OCI-M1 (cell line): Measurements from ENCODE around the gene NELL1.

Experiments
- DNase-seq: peaks from one replicate; lab custom pipeline; 2025; lab: John Stamatoyannopoulos, UW

NELL1 gene

DNA sequence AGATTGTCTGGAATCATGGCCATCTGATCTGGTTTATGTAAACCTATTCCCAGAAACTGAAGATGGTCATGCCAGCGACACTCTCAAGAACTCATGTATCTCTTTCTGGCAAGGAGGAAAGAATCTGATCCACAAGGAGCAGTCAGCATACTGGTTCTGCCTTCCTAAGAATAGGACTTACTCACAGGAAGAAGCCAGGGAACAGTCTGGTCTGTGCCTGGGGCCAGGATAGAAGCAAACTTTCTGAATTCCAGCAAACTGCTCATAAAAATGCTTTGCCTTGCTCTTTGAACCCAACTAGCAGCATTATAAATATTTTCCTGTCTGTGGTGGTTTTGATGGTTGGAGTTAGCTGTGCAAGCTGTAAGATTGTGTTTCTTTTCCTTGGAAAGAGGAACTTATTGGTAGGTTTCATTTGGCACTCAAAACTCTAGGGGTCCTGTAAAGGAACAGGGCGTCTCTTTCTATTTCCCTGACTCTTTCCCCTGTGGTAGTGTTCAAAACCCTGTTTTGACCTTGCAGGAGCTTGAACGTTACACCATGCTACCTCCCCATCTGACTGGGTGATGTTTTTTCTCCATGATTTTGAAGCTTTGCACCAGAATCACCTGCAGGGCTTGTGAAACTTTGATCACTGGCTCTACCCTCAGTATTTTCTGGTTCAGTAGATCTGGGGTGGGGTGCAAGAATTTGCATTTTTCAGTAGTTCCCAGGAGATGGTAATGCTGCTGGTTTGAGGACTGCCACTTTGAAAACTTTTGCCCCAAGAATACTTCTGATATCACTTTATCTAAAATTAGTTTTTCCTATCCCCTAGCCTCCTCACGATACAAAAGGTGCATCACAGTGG lies 895.7 kb downstream of the NELL1 start:
- no peak for DNase-seq

DNA sequence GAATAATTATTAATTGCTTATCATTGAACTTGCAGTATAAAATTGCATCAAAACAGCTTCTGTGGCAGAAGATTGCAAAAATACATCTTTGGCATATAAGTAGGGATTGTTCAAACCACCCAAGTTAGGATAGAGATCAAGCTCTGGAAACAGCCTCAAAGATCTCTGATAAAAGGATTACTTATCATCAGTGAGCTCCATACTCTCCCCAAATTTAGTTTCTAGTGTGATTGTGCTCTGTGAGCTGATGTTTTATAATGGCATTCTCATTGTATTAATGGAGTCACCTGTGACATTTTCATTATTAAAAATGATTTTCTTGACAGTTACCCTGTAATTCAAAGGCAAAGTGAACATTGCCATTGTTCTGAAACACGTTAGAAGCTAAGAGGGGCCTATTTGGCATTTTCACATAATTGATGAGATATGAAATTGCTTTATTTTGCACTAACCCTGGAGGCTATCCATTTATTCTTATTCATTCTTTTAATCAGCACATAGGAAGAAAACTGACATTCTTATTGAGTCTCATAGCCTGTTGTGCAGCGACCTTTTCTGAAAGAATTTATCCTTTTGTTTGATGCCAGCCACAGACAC lies 897.2 kb downstream of the NELL1 start:
- no peak for DNase-seq

DNA sequence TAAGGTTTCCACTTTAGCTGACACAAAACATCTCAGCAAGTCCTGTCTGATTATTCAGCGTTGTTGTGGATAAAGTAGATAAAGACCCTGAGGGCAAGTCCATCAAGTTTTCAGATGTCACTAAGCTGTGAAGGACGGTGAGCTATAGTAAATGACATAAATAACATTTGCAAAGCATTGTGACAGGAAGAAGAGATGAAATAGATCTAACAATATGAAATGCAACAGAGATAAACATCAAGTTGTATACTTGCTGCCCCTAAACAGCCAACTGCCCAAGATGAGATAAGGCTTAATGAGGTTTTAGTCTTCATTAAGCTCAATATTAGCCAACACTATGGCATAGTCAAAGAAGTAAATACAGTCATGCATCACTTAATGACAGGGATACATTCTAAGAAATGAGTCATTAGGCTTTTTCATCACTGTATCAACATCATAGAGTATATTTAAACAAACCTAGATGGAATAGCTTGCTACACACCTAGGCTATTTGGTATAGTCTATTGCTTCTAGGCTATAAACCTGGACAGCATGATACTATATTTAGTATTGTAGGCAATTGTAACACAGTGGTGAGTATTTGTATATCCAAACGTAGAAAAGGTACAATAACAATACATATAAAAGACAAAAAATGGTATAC lies 898.4 kb downstream of the NELL1 start:
- DNase-seq, result no peak

DNA sequence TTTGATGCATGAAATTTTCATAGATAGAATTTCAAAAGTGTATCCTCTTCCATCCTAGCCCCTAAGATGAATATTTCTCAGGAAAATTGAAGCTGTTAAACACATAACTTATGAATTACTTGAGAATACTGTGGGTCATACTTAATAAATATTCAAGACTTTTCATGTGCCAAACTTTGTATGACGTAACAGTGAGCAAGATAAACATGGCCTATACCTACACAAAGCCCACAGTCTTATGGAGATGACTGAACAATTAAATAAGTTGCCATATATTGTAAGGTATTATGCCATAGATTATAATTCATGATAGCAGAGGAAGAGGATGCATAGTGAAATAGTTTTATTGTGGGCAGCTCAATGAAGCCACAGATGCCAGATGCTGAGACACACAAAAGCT lies 902.8 kb downstream of the NELL1 start:
- DNase-seq, result no peak

DNA sequence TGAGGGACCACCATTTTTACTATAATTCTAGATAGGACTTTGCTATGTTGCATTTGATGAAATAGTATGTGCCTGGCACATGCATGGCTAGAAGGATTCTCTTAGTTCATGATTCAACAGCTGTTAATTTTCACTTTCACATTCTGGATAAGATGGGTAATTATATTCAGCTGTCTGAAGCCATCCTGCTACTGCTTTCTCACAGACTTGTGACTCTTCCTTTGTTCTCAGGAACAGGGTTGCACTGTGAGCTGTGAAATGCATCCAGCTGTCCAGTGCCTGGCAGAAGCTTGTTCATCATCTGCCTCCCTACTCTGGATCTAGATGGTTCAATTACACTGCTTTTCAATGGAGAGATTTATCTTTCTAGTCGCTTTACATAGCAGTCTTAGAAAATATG lies 913.4 kb downstream of the NELL1 start:
- no peak for DNase-seq

DNA sequence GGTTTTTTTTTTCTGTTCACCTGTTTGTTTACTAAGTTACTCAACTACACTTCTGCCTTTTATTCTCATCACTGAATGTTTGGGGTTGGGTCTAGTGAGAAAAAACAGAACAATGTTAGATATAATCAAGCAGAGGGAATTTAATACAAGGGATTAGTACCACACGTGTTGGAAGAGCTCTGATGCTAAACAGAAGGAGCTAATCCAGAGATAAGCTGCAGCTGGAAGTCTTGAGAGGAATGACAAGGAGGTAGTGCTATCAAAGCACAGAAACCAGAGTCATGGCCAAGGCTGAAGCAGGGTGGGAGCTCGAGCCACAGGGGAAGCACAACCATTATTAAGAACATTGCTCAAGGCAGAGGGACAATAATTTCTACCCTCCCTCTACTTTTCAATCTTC lies 919.4 kb downstream of the NELL1 start:
- DNase-seq, result no peak

DNA sequence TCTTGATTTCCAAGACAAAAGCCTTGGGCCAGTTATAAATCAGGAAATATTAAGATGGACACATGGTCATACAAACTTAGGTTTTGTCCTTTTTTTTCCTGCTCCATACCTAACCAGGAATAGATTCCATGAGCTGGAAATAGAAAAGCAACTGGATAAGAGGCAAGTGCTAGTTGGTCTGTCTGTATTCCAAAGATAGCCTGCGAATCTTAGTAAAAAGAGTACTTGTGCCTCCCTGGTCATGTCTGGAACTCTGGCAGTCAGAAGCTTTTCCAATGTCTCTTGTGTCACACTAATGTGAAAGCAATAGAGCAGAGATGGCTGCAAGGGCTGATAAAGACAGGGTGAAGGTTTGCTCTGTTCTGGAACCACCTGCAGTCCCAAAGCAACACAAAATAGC lies 933.3 kb downstream of the NELL1 start:
- no peak for DNase-seq

DNA sequence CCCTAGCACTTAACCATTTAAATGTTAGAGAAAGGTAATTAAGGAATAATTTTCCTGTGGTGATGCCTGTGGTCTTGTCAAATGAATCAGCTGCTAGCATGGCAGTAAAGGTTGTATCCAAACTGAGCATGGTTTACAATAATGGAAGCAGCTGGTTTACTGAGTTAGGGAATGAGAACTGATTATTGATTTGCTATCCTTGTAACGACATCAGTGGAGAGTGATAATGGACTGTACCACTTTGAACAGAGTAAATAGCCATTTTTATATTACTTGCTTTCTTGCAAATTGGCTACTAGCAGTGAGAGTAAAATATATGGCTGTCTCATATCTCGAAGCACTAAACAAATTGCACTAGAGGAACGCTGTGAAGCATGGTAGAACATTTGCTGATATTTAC lies 934.5 kb downstream of the NELL1 start:
- no peak for DNase-seq

DNA sequence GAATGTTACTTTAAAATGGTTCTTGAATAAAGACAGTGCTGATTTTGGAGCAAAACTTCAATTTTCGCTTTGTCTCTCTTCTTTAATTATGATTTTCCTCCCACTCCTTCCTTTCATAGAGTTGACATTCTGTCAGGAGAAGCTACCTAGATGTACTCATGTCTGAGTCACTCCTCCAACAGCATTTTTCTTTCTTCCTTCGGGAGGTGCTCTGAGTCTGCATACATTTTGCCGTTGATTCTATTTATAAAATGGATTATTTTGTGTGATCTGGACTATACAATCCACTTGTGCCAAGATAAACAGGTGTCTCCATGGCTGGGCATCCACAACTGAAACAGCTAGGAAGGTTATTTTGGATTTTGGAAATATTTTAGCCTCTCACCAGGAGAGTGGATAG lies 935.2 kb downstream of the NELL1 start:
- no peak for DNase-seq

DNA sequence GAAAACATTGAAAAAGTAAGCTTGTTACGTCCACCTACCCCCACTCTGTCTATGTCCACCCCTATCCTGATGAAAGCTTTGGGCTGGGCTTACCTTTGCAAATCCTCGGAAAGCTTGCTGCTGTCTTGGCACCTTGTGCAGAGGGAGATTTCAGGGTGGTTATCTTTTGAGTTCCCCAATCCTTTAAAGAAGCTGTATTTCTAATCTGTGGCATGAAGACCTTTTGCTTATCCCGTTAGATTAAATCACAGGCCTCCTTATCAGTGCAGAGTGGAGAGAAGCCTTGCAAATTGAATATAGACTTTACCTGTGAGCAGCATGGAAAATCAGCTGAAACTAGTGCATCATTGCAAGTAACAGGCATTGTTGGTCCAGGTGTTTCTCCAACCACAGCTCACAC lies 942.9 kb downstream of the NELL1 start:
- DNase-seq, result no peak

DNA sequence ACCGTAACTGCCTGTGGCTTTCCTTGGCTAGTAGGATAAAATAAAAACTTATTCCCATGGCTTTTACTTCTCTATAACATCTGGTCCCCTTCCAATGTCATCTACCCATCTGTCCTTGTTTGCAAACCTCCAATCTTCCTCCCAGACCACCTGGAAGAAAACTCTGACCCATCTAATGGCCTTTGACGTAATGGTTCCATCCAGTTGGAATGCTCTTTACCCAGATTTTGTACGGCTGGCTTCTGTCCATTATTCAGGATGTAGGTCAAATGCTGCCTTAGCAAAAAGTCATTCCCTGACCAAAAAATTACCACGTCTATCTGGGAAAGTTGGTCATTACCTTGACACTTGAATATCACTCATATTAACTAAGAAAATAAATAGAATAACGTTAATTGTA lies 945.6 kb downstream of the NELL1 start:
- DNase-seq, result no peak

DNA sequence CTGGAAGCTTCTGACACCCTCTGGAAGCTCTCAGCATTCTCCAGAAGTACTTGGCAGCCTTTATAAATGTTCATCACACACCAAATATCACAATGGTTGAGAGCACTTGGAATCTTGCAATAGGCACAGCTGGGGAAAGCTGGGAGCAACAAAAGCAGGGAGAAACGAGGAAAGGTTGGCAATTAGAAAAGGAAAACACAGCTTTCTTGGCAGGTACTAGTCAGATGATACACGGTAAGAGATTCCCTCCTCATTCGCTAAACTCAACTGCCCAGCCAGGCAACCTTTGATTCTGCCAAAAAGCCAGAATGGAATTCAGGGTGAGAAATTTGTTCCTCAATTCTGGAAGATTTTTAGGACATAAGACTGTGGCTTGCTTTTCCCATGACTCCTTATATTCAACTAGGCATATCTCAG lies 946.6 kb downstream of the NELL1 start:
- no peak for DNase-seq

DNA sequence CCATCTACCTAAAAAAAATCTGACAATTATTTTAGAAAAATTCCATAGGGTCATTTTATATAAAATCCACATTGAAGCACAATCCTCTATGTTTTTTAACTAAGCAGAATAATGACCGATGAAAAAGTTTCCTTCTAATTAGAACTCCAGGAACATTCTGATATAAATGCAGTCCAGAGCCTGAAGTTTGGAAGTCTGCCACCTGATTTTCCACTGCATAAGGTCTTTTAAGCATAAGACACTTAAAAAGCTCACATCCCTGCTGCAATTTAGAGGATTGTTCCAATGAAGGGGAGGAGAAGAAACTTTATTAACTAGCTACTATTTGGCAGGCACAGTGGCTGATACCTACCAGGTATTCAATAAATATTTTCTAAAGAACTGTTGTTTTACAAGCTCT lies 953.2 kb downstream of the NELL1 start:
- DNase-seq, result no peak

DNA sequence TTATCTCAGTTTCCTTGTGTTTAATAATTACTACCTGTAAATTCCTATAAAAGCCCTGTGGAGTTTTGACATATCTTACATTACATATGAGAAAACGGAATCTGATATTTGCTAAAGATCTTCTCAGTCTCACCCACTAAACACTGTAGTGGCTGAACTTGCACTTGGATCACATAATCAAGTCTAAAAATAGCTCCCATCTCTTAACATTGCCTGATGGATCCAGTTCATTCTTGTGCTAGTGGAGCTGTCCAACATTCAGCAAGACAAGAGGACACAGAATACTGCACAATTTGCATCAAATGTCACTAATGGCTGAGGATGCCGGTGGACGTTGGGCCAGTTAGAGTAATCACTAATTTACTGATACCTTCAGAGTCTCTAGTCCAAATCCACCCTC lies 953.6 kb downstream of the NELL1 start:
- DNase-seq, result no peak
